ENCODE results near the gene CCDC149.
A peak's percentile ranks its signal among the peaks of the same experiment; 100 is the strongest.
"Not testable (repeated sequence)": the region's sequence is repeated elsewhere in the genome, so short reads cannot be mapped to it uniquely, and the experiment has no call there.

The CCDC149 gene

GRCh38 chr4:24917076-24917856 is 4.4 kb upstream of the CCDC149 start:
- DNase-seq = no peak

GRCh38 chr4:24915121-24915922 is 2.5 kb upstream of the CCDC149 start:
- no peak for DNase-seq

GRCh38 chr4:24914460-24914859 is 1.6 kb upstream of the CCDC149 start:
- no peak for DNase-seq

GRCh38 chr4:24913119-24913485 is 260 bp upstream of the CCDC149 start:
- peak in 3 of 56 donors; percentile 23 to 55 (median 48) for DNase-seq

GRCh38 chr4:24910499-24910898 is 2.3 kb downstream of the CCDC149 start:
- DNase-seq = no peak

GRCh38 chr4:24909606-24910005 is 3.2 kb downstream of the CCDC149 start:
- DNase-seq = not testable (repeated sequence)

GRCh38 chr4:24897639-24898038 is 15.2 kb downstream of the CCDC149 start:
- DNase-seq = peak in 2 of 56 donors; percentile 6 to 23

- DNase-seq = peak in 6 of 56 donors; percentile 9 to 42 (median 18)
These were observed 15.9 kb downstream of the CCDC149 start for GRCh38 chr4:24896977-24897376.

GRCh38 chr4:24896056-24896455 is 16.8 kb downstream of the CCDC149 start:
- DNase-seq = no peak

GRCh38 chr4:24895461-24895860 is 17.4 kb downstream of the CCDC149 start:
- DNase-seq = no peak

- no peak for DNase-seq
These were observed 18.0 kb downstream of the CCDC149 start for GRCh38 chr4:24894846-24895245.

GRCh38 chr4:24894243-24894642 is 18.6 kb downstream of the CCDC149 start:
- DNase-seq = peak in 1 of 56 donors; percentile 8

GRCh38 chr4:24892778-24893177 is 20.1 kb downstream of the CCDC149 start:
- no peak for DNase-seq

GRCh38 chr4:24892278-24892677 is 20.6 kb downstream of the CCDC149 start:
- no peak for DNase-seq

- no peak for DNase-seq
These were observed 22.2 kb downstream of the CCDC149 start for GRCh38 chr4:24890561-24891126.

- DNase-seq = no peak
These were observed 22.9 kb downstream of the CCDC149 start for GRCh38 chr4:24889991-24890390.

GRCh38 chr4:24888475-24889344 is 24.1 kb downstream of the CCDC149 start:
- no peak for DNase-seq

GRCh38 chr4:24887881-24888430 is 24.9 kb downstream of the CCDC149 start:
- DNase-seq = peak in 2 of 56 donors; percentile 23 to 24

- no peak for DNase-seq
These were observed 26.2 kb downstream of the CCDC149 start for GRCh38 chr4:24886596-24886995.

GRCh38 chr4:24885342-24885741 is 27.5 kb downstream of the CCDC149 start:
- DNase-seq = peak in 46 of 56 donors; percentile 3 to 72 (median 30)

GRCh38 chr4:24884902-24885301 is 27.9 kb downstream of the CCDC149 start:
- DNase-seq = peak in 1 of 56 donors; percentile 34
